ENCODE measurements around the gene NSFL1C. TPM values are rescaled to one million over a fixed set of nuclear protein-coding genes. Genes with fewer than 3 reads are reported as not detected.

Gene NSFL1C
- total and polyA plus RNA-seq, 2 of the 4 experiments (the other 2 are of a cell fraction): 33.0 to 40.3 TPM

GRCh38 chr20:1493536-1493935, 26.9 kb upstream of the NSFL1C start:
- in situ Hi-C loops (cut with MboI; ENCODE audit: low sequenced_read_pairs): no loop called here
- Histone ChIP-seq H4K5ac (ENCODE audit: low read depth, low read length) (no peak overlapping the region), H3K23ac (ENCODE audit: low read depth, low read length) (no peak overlapping the region), H3K4me3 (ENCODE audit: insufficient read depth, low read depth, low read length) (no peak overlapping the region), H3K4ac (ENCODE audit: low read depth, low read length) (no peak overlapping the region), H2BK20ac (ENCODE audit: low read depth, low read length) (no peak overlapping the region), H3K4me2 (ENCODE audit: low read depth, low read length) (no peak overlapping the region), H3K4me1 (ENCODE audit: control insufficient read depth, insufficient read depth, low read length) (no peaks in the 10 kb centered on the region), H2BK120ac (ENCODE audit: low read depth, low read length) (no peak overlapping the region), H3K27me3 (ENCODE audit: control insufficient read depth, insufficient read depth, low read length) (peaks cover 28% of the 10 kb centered on the region), H2BK15ac (ENCODE audit: low read depth, low read length) (no peak overlapping the region), H3K36me3 (ENCODE audit: control insufficient read depth, insufficient read depth, low read length) (no peaks in the 10 kb centered on the region), H4K8ac (ENCODE audit: low read depth in 2 of 2, low read length in 2 of 2) (no peak overlapping the region), H3K27ac (ENCODE audit: insufficient read depth, low read length) (no peak overlapping the region), H3K79me1 (ENCODE audit: low read depth in 1 of 2, low read length in 2 of 2) (no peaks in the 10 kb centered on the region), H2AK5ac (ENCODE audit: low read depth, low read length) (no peak overlapping the region), H3K9ac (ENCODE audit: low read depth, low read length) (no peak overlapping the region), H3K56ac (ENCODE audit: extremely low read depth, insufficient read depth, low read length) (no peak overlapping the region), H4K20me1 (ENCODE audit: insufficient read depth, low read length) (no peaks in the 10 kb centered on the region), H2AFZ (replicated peaks; ENCODE audit: low read length, poor library complexity) (no peak overlapping the region), H3K9me3 (ENCODE audit: control insufficient read depth, insufficient read depth, low read length) (0 out of 2 replicates have a peak, but pooled peaks cover 3% of the 10 kb centered on the region), H3K18ac (ENCODE audit: low read depth, low read length) (no peak overlapping the region), H4K91ac (ENCODE audit: insufficient read depth, low read depth, low read length) (no peak overlapping the region), H3K14ac (replicated peaks; ENCODE audit: low read depth, low read length) (no peak overlapping the region), H3K9me1 (ENCODE audit: insufficient read depth, low read length) (no peaks in the 10 kb centered on the region), H2AK9ac (replicated peaks; ENCODE audit: low read depth, low read length, poor library complexity) (no peak overlapping the region), H2BK5ac (ENCODE audit: low read depth, low read length, poor library complexity, severe bottlenecking) (no peak overlapping the region)
- ATAC-seq (ENCODE audit: low read depth): no peak
- dilution Hi-C loops (cut with HindIII; ENCODE audit: low sequenced_read_pairs, unreplicated experiment): no loop called here
- no CpG with 5 or more reads among the region's 1 CpG for WGBS, 2 experiments (ENCODE audit: extremely low coverage in 2 of 2, insufficient read length in 1 of 2)
- no peak for TF ChIP-seq USF2 (IDR thresholded peaks at IDR 0.05; ENCODE audit: low read depth, low read length)
- intact Hi-C loops (cut with micrococcal nuclease): no loop called here
- ChIA-PET POLR2A (ENCODE audit: unreplicated experiment) (no interaction called here), CTCF (interaction anchor here (2.1 kb wide), 1 partner anchor 10 kb away, joined by 5 read pairs; no protein-coding TSS in a partner anchor)
- DNase-seq: no peak
- BruUV-seq (replicated peaks): no TSS peak
